MM.1S (cell line): Measurements from ENCODE around the gene RGPD3.
"Not testable (repeated sequence)": the region's sequence is repeated elsewhere in the genome, so short reads cannot be mapped to it uniquely, and the experiment has no call there.

Experiments
- DNase-seq: peaks from one replicate; pipeline ENCODE4 v3.0.0-alpha.2; 2015
- H2AFZ ChIP-seq: fragments of 300-600 bp; sonication (generic); 2 replicates; pipeline ENCODE4 v1.6.0; 2016; ENCODE audit warnings: antibody characterized with exemption, low read length
- H3F3A ChIP-seq: fragments of 300-600 bp; sonication (generic); 2 replicates; pipeline ENCODE4 v1.6.1; 2016; ENCODE audit warnings: mild to moderate bottlenecking, antibody characterized with exemption, low read length, moderate library complexity, mixed read lengths; ENCODE audit not compliant: insufficient read depth
- H3K27ac ChIP-seq: fragments of 300-600 bp; sonication (generic); 2 replicates; pipeline ENCODE4 v1.5.1; 2016; ENCODE audit warnings: mild to moderate bottlenecking, low read length
- H3K27me3 ChIP-seq: fragments of 300-600 bp; sonication (generic); replicated peaks from 2 replicates; pipeline ENCODE4 v1.6.0; 2016; ENCODE audit warnings: low read length; ENCODE audit not compliant: insufficient read depth
- H3K36me3 ChIP-seq: fragments of 300-600 bp; sonication (generic); replicated peaks from 2 replicates; pipeline ENCODE4 v1.6.1; 2016; ENCODE audit warnings: mild to moderate bottlenecking, low read length, mixed read lengths; ENCODE audit not compliant: insufficient read depth
- H3K4me1 ChIP-seq: fragments of 300-600 bp; sonication (generic); 2 replicates; pipeline ENCODE4 v1.6.1; 2016; ENCODE audit warnings: low read length, mixed read lengths
- H3K4me2 ChIP-seq: fragments of 300-600 bp; sonication (generic); 2 replicates; pipeline ENCODE4 v1.6.0; 2016; ENCODE audit warnings: low read depth, low read length
- H3K4me3 ChIP-seq: fragments of 300-600 bp; sonication (generic); 2 replicates; pipeline ENCODE4 v1.5.1; 2016; ENCODE audit warnings: low read length, mixed read lengths
- H3K79me2 ChIP-seq: fragments of 300-600 bp; sonication (generic); 2 replicates; pipeline ENCODE4 v1.6.1; 2016; ENCODE audit warnings: mixed run types, low read length, mixed read lengths
- H3K9ac ChIP-seq: fragments of 300-600 bp; sonication (generic); 2 replicates; pipeline ENCODE4 v1.6.1; 2016; ENCODE audit warnings: low read length, mixed read lengths
- H3K9me2 ChIP-seq: fragments of 300-600 bp; sonication (generic); replicated peaks from 2 replicates; pipeline ENCODE4 v1.6.1; 2016; ENCODE audit warnings: mild to moderate bottlenecking, low read length, mixed read lengths; ENCODE audit not compliant: insufficient read depth
- H3K9me3 ChIP-seq: fragments of 300-600 bp; sonication (generic); replicated peaks from 2 replicates; pipeline ENCODE4 v1.6.1; 2016; ENCODE audit warnings: mild to moderate bottlenecking, low read length, mixed read lengths; ENCODE audit not compliant: insufficient read depth
- H4K20me1 ChIP-seq: fragments of 300-600 bp; sonication (generic); 2 replicates; pipeline ENCODE4 v1.6.1; 2016; ENCODE audit warnings: mild to moderate bottlenecking, low read length, moderate library complexity, mixed read lengths; ENCODE audit not compliant: insufficient read depth

RGPD3 gene

DNA sequence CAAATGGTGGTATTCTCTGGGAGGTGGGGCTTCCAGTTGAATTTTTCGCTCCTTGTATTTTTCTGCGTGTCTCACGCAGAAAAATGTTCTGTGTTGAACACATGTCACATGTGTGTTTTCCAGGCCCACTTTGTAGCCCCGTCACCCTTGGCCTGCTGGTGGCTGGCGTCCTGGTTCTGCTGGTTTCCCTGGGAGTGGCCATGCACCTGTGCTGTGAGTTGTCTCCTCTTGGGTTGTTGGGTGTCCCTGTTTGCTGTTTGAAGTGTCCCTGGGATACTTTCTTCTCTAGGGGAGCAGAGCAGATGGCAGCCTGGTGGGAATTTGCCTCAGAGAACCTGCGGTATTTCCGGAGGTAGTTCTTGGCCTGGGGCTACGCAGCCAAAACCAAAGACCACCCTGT is 34.1 kb upstream of the RGPD3 start:
- H3K9me2 ChIP-seq, H3F3A ChIP-seq, H2AFZ ChIP-seq, H3K9me3 ChIP-seq, H3K27ac ChIP-seq, H3K27me3 ChIP-seq, DNase-seq, H4K20me1 ChIP-seq, H3K4me1 ChIP-seq, H3K36me3 ChIP-seq, H3K79me2 ChIP-seq, H3K4me2 ChIP-seq, H3K9ac ChIP-seq, H3K4me3 ChIP-seq: not testable (repeated sequence)

DNA sequence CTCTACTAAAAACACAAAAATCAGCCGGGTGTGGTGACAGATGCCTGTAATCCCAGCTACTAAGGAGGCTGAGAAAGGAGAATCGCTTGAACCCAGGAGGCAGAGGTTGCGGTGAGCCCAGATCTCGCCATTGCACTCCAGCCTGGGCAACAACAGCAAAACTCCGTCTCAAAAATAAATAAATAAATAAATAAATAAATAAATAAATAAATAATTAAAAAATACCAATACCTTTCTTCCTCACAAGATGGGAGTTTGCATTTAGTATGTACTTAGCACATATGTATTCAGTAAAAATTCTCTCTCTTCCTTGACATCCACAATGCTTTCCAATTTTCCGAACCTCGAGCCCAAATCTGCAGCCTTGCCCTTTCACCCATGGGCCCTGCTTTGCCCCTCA is 32.1 kb upstream of the RGPD3 start:
- not testable (repeated sequence) for H3K27ac ChIP-seq, DNase-seq, H3K27me3 ChIP-seq, H3K9me2 ChIP-seq, H3K36me3 ChIP-seq, H3F3A ChIP-seq, H2AFZ ChIP-seq, H3K4me2 ChIP-seq, H3K4me1 ChIP-seq, H3K79me2 ChIP-seq, H3K9ac ChIP-seq, H4K20me1 ChIP-seq, H3K9me3 ChIP-seq, H3K4me3 ChIP-seq

DNA sequence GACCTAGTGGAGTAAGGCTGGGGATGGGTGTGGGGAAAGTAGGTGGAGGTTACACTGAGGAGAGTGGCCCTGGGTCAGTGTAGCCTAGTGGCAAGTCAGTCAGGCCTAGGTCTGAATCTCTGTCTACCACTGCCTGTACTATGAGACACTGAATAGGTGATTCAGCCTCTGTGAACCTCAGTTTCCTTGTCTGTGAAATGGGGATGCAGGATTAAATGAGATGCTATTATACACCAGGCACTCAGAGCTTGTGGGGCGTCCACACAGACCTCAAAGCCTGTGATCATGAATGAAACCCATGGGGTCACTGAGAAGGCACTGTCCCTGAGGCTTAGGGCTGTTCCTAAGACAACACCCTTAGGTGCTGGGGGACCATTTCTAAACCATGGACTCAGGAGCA is 30.3 kb upstream of the RGPD3 start:
- H2AFZ ChIP-seq, H3K36me3 ChIP-seq, H3K4me1 ChIP-seq, H3K27ac ChIP-seq, H3K4me3 ChIP-seq, H3K27me3 ChIP-seq, H3F3A ChIP-seq, H3K9me2 ChIP-seq, H3K4me2 ChIP-seq, H3K79me2 ChIP-seq, DNase-seq, H3K9me3 ChIP-seq, H3K9ac ChIP-seq, H4K20me1 ChIP-seq: not testable (repeated sequence)

DNA sequence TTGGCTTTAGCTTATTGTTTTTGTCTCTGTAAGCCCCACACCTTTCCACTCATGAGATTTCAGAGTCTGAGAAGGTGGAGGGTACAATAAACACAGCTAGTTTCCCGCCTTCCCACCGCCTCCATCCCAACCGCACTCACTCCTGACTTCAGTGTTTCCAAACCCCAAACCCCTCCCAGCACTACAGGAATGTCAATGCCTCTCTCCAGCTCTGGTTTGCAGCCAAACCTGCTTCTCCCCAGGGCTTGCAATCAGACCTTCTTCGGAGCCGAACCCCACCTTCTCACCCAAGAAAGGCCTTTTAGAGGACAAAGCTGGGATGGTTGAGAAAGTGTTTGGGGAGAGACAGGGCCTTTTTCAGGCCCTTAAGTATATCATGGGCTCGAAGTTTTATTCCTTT is 24.7 kb upstream of the RGPD3 start:
- not testable (repeated sequence) for H3K36me3 ChIP-seq, H4K20me1 ChIP-seq, H3K79me2 ChIP-seq, H3K4me3 ChIP-seq, H3K9me2 ChIP-seq, H2AFZ ChIP-seq, H3K4me1 ChIP-seq, H3K27me3 ChIP-seq, H3K27ac ChIP-seq, DNase-seq, H3F3A ChIP-seq, H3K9me3 ChIP-seq, H3K9ac ChIP-seq, H3K4me2 ChIP-seq

- not testable (repeated sequence) for H3K4me3 ChIP-seq, H3K79me2 ChIP-seq, DNase-seq, H2AFZ ChIP-seq, H3K9ac ChIP-seq, H3K4me1 ChIP-seq, H4K20me1 ChIP-seq, H3K27ac ChIP-seq, H3K9me3 ChIP-seq, H3F3A ChIP-seq, H3K27me3 ChIP-seq, H3K9me2 ChIP-seq, H3K4me2 ChIP-seq, H3K36me3 ChIP-seq
Observed at GRCh38 chr2:106492399-106492798, 24.2 kb upstream of the RGPD3 start.

- not testable (repeated sequence) for H3K9me3 ChIP-seq, H3K27ac ChIP-seq, H3K36me3 ChIP-seq, H3K9me2 ChIP-seq, H3K27me3 ChIP-seq, H3K4me3 ChIP-seq, H3K4me2 ChIP-seq, H3K9ac ChIP-seq, DNase-seq, H2AFZ ChIP-seq, H3F3A ChIP-seq, H4K20me1 ChIP-seq, H3K79me2 ChIP-seq, H3K4me1 ChIP-seq
Observed at GRCh38 chr2:106489701-106490100, 21.5 kb upstream of the RGPD3 start.

DNA sequence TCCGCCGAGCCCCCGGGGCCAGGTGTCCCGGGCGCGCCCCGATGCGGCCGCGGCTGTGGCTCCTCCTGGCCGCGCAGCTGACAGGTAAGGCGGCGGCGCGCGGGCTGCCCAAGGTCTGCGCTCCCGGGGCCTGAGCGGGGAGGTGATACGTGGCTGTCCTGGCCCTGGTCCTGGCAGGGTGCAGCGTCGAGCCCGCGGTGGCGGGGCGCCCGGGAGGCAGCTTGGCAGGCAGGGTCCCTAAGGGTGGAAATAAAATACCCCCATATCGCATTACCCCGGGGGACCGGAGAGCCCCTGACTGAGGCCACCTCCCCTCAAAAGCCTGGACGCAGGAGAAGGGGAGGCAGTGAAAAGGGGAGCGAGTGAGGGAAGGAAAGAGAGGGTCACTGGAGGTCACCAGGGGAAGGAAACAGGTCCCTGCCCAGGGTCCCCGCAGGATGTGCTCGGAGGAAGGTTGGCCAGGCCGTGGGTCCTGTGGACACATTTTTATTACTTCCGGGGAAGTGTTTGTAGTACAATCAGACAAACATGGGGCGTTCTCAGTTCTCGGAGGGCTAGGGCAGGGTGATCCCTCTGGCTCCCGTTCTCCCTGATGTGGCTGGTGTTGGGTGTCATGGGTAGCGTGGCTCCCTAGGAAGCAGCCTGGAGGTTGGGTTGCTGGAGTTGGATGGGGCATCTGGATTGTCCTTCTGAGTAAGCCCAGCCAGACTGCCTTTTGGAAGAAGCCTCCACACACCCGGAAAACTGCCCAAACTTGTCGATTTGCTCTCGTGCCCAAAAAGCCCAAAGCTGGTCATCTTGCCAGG is 19.4 kb upstream of the RGPD3 start:
- H3K9me3 ChIP-seq, H3K9me2 ChIP-seq, H3F3A ChIP-seq, H3K36me3 ChIP-seq, H3K4me3 ChIP-seq, H3K9ac ChIP-seq, H3K4me2 ChIP-seq, H2AFZ ChIP-seq, H3K27ac ChIP-seq, H3K79me2 ChIP-seq, DNase-seq, H3K27me3 ChIP-seq, H3K4me1 ChIP-seq, H4K20me1 ChIP-seq: not testable (repeated sequence)

- H3F3A ChIP-seq, H2AFZ ChIP-seq, H3K27me3 ChIP-seq, H3K4me3 ChIP-seq, H3K27ac ChIP-seq, H3K4me2 ChIP-seq, H3K9me3 ChIP-seq, H3K9ac ChIP-seq, H3K79me2 ChIP-seq, H3K9me2 ChIP-seq, H4K20me1 ChIP-seq, H3K36me3 ChIP-seq, H3K4me1 ChIP-seq, DNase-seq: not testable (repeated sequence)
Observed at GRCh38 chr2:106486551-106487385, 18.6 kb upstream of the RGPD3 start, which contains the start of gene CD8B2. Gene CD8B2 (plus strand): TSS chr2:106487364. CDS start chr2:106487427, 63 bp downstream.
